ENCODE data around the gene ADAT3. TPM values are rescaled to one million over a fixed set of nuclear protein-coding genes. Genes with fewer than 3 reads are reported as not detected.

The ADAT3 gene
- total RNA-seq, 6 donors from 2014 or later = 6.1 to 25.1 (median 12.0) TPM

GRCh38 chr19:1955171-1956121, 50.2 kb downstream of the ADAT3 start:
- no peaks in the 10 kb centered on the region for H3K27me3 ChIP-seq
- ATAC-seq (ENCODE audit: low FRiP score in 2 of 2) = no peak
- H3K4me3 ChIP-seq = no peak overlapping the region
- H3K27ac ChIP-seq = no peak overlapping the region
- H3K4me1 ChIP-seq = peaks cover 0 to 5% (median 0%) of the 10 kb centered on the region in 4 donors
- no peaks in the 10 kb centered on the region for H3K9me3 ChIP-seq
- 77 to 97% methylated on average over 14 to 35 of the region's 51 CpGs for WGBS, 2 donors
- DNase-seq = peak in 1 of 2 donors; percentile 76
- H3K36me3 ChIP-seq = peaks cover 0 to 34% (median 15%) of the 10 kb centered on the region in 4 donors
- TF ChIP-seq EP300 (IDR thresholded peaks at IDR 0.05) = no peak
- no peak for TF ChIP-seq POLR2AphosphoS5 (IDR thresholded peaks at IDR 0.05)
- TF ChIP-seq CTCF (IDR thresholded peaks at IDR 0.05) = no peak
- no peak for TF ChIP-seq POLR2A (IDR thresholded peaks at IDR 0.05)

- Histone ChIP-seq H3K27ac (no peak overlapping the region), H3K27me3 (no peaks in the 10 kb centered on the region), H3K36me3 (peaks cover 0 to 31% (median 15%) of the 10 kb centered on the region in 4 donors), H3K4me1 (peaks cover 0 to 5% (median 0%) of the 10 kb centered on the region in 4 donors), H3K9me3 (no peaks in the 10 kb centered on the region), H3K4me3 (no peak overlapping the region)
- WGBS, 2 donors = 94 to 97% methylated on average over 6 to 12 of the region's 12 CpGs
- DNase-seq (no peak), ATAC-seq (ENCODE audit: low FRiP score in 2 of 2) (no peak)
- no peak for TF ChIP-seq CTCF (IDR thresholded peaks at IDR 0.05)
- TF ChIP-seq POLR2AphosphoS5 (IDR thresholded peaks at IDR 0.05) = no peak
- no peak for TF ChIP-seq EP300 (IDR thresholded peaks at IDR 0.05)
- TF ChIP-seq POLR2A (IDR thresholded peaks at IDR 0.05) = no peak
These were observed 50.9 kb downstream of the ADAT3 start for GRCh38 chr19:1956122-1956494.

GRCh38 chr19:1956868-1957492, 51.8 kb downstream of the ADAT3 start:
- ATAC-seq (ENCODE audit: low FRiP score in 2 of 2) (no peak), DNase-seq (peak in 1 of 2 donors; percentile 71)
- TF ChIP-seq POLR2AphosphoS5 (IDR thresholded peaks at IDR 0.05) = no peak
- Histone ChIP-seq H3K27ac (no peak overlapping the region), H3K4me1 (peaks cover 0 to 5% (median 0%) of the 10 kb centered on the region in 4 donors), H3K4me3 (no peak overlapping the region), H3K36me3 (peaks cover 0 to 31% (median 17%) of the 10 kb centered on the region in 4 donors), H3K9me3 (no peaks in the 10 kb centered on the region), H3K27me3 (no peaks in the 10 kb centered on the region)
- WGBS, 2 donors = 89 to 90% methylated on average over 21 to 28 of the region's 28 CpGs

GRCh38 chr19:1957562-1958248, 52.5 kb downstream of the ADAT3 start:
- no peak for ATAC-seq (ENCODE audit: low FRiP score in 2 of 2)
- H3K27ac ChIP-seq = no peak overlapping the region
- DNase-seq = peak in 1 of 2 donors; percentile 61
- no peaks in the 10 kb centered on the region for H3K9me3 ChIP-seq
- H3K4me1 ChIP-seq = peaks cover 0 to 5% (median 0%) of the 10 kb centered on the region in 4 donors
- TF ChIP-seq POLR2A (IDR thresholded peaks at IDR 0.05) = no peak
- TF ChIP-seq CTCF (IDR thresholded peaks at IDR 0.05) = no peak
- TF ChIP-seq POLR2AphosphoS5 (IDR thresholded peaks at IDR 0.05) = no peak
- no peak for TF ChIP-seq EP300 (IDR thresholded peaks at IDR 0.05)
- peaks cover 0 to 25% (median 15%) of the 10 kb centered on the region in 4 donors for H3K36me3 ChIP-seq
- WGBS, 2 donors = 81 to 87% methylated on average over 20 to 39 of the region's 40 CpGs
- no peaks in the 10 kb centered on the region for H3K27me3 ChIP-seq
- no peak overlapping the region for H3K4me3 ChIP-seq
